CD14-positive monocyte (primary cell): Measurements from ENCODE around the gene COQ10B. TPM values are rescaled to one million over a fixed set of nuclear protein-coding genes. Genes with fewer than 3 reads are reported as not detected.

Experiments used
- DNase-seq, 3 donors: peaks; one replicate each; pipeline ENCODE4 v3.0.0-alpha.2; 2011 to 2022
- H2AFZ ChIP-seq: 2 replicates; pipeline ENCODE4 v1.6.0; 2012; ENCODE audit warnings: mild to moderate bottlenecking, low read depth, low read length, inconsistent platforms; ENCODE audit not compliant: insufficient read depth, poor library complexity, severe bottlenecking
- H3K27ac ChIP-seq, 2 donors: 1 replicate in 1 of 2; 2 replicates in 1 of 2; pipeline ENCODE4 v1.5.1; 2012 to 2013; ENCODE audit warnings: low read length in 2 of 2, control low read depth in 1 of 2, inconsistent platforms in 1 of 2, low read depth in 1 of 2, mild to moderate bottlenecking in 1 of 2
- H3K27me3 ChIP-seq, 2 donors: one replicate each; pipeline versions ENCODE4 v1.6.0 to v1.6.1; 2011 to 2013; ENCODE audit warnings: low read length in 2 of 2; ENCODE audit not compliant: control insufficient read depth in 2 of 2, insufficient read depth in 2 of 2
- H3K36me3 ChIP-seq, 2 donors: replicated peaks in 1 of 2; 1 replicate in 1 of 2; 2 replicates in 1 of 2; pipeline versions ENCODE4 v1.5.1 to v1.6.1; 2012 to 2013; ENCODE audit warnings: low read length in 2 of 2, control low read depth in 1 of 2, inconsistent platforms in 1 of 2, mild to moderate bottlenecking in 1 of 2; ENCODE audit not compliant: insufficient read depth in 2 of 2, control insufficient read depth in 1 of 2
- H3K4me1 ChIP-seq, 2 donors: 1 replicate in 1 of 2; 2 replicates in 1 of 2; pipeline versions ENCODE4 v1.5.1 to v1.6.1; 2012 to 2013; ENCODE audit warnings: low read length in 2 of 2, control low read depth in 1 of 2, inconsistent platforms in 1 of 2, mild to moderate bottlenecking in 1 of 2, moderate library complexity in 1 of 2; ENCODE audit not compliant: insufficient read depth in 2 of 2, control insufficient read depth in 1 of 2
- H3K4me2 ChIP-seq: replicated peaks from 2 replicates; pipeline ENCODE3; 2012; ENCODE audit warnings: low read length, moderate library complexity, mild to moderate bottlenecking; ENCODE audit not compliant: poor library complexity, severe bottlenecking; ENCODE audit errors: extremely low read depth
- H3K4me3 ChIP-seq, 3 experiments: fragments of 200-600 bp in 1 of 3; sonication (generic) in 1 of 3; replicated peaks in 1 of 3; 1 replicate in 2 of 3; 2 replicates in 1 of 3; pipeline ENCODE4 v1.5.1; 2011 to 2013; ENCODE audit warnings: low read length in 3 of 3, mild to moderate bottlenecking in 3 of 3, control low read depth in 2 of 3, low read depth in 2 of 3, inconsistent platforms in 1 of 3, moderate library complexity in 1 of 3
- H3K79me2 ChIP-seq: 2 replicates; pipeline ENCODE4 v1.6.0; 2012; ENCODE audit warnings: mild to moderate bottlenecking, control low read depth, inconsistent platforms, low read length, moderate library complexity; ENCODE audit not compliant: insufficient read depth
- H3K9ac ChIP-seq: 2 replicates; pipeline ENCODE4 v1.6.0; 2017; ENCODE audit warnings: low read length, mild to moderate bottlenecking; ENCODE audit not compliant: insufficient read depth, poor library complexity, severe bottlenecking
- H3K9me3 ChIP-seq, 2 donors: replicated peaks in 1 of 2; 1 replicate in 1 of 2; 2 replicates in 1 of 2; pipeline versions ENCODE4 v1.5.1 to v1.6.1; 2012 to 2013; ENCODE audit warnings: low read length in 2 of 2, control low read depth in 1 of 2; ENCODE audit not compliant: control insufficient read depth in 1 of 2, insufficient read depth in 1 of 2
- H4K20me1 ChIP-seq: 2 replicates; pipeline ENCODE4 v1.6.0; 2012; ENCODE audit warnings: mild to moderate bottlenecking, low read length, control low read depth, moderate library complexity; ENCODE audit not compliant: insufficient read depth
- H3K27ac Mint-ChIP-seq, 7 donors: one replicate each; pipeline ENCODE4 v1.8.0; 2020; ENCODE audit warnings: mild to moderate bottlenecking in 7 of 7, mixed read lengths in 7 of 7, moderate library complexity in 6 of 7, inconsistent platforms in 2 of 7
- H3K27me3 Mint-ChIP-seq, 3 donors: one replicate each; pipeline ENCODE4 v1.8.0; 2021 to 2022; ENCODE audit warnings: low read depth in 3 of 3, mild to moderate bottlenecking in 3 of 3, mixed read lengths in 3 of 3, moderate library complexity in 3 of 3, inconsistent platforms in 1 of 3
- H3K36me3 Mint-ChIP-seq, 2 donors: one replicate each; pipeline ENCODE4 v1.8.0; 2020; ENCODE audit warnings: mixed read lengths in 2 of 2, inconsistent platforms in 1 of 2, mild to moderate bottlenecking in 1 of 2
- H3K4me1 Mint-ChIP-seq: one replicate; pipeline ENCODE4 v1.8.0; 2020; ENCODE audit warnings: mild to moderate bottlenecking, mixed read lengths
- H3K4me3 Mint-ChIP-seq, 2 donors: one replicate each; pipeline ENCODE4 v1.8.0; 2020; ENCODE audit warnings: mild to moderate bottlenecking in 2 of 2, mixed read lengths in 2 of 2, moderate library complexity in 1 of 2
- H3K9me3 Mint-ChIP-seq, 7 donors: one replicate each; pipeline ENCODE4 v1.8.0; 2020 to 2022; ENCODE audit warnings: mixed read lengths in 7 of 7, mild to moderate bottlenecking in 6 of 7, moderate library complexity in 6 of 7, inconsistent platforms in 2 of 7
- CTCF ChIP-seq: fragments of 200-600 bp; IDR thresholded peaks from one replicate; pipeline ENCODE4 v1.8.0; 2022; ENCODE audit warnings: antibody characterized with exemption, mild to moderate bottlenecking
- WGBS: methylation state at CpG from one replicate; pipeline ENCODE4 v1.1.5; 2013; ENCODE audit warnings: missing lambda C conversion rate; ENCODE audit not compliant: insufficient coverage; 5-methylcytosine and 5-hydroxymethylcytosine counted together
- intact Hi-C, 2 donors: fragments of 100-400 bp; cut with micrococcal nuclease; formaldehyde crosslinking; loops; one replicate each; pipeline versions ENCODE4 v1.15.0 to v1.15.1; 2023
- polyA plus RNA-seq, 3 donors: library from polyadenylated mRNA; depleted of rRNA in 1 of 3; unstranded in 2 of 3; stranded (reverse) in 1 of 3; fragments of 300-500 nt in 2 of 3; fragments of >200 nt in 1 of 3; fragmentation: Illumina TruSeq in 2 of 3; gene quantifications; 1 replicate in 2 of 3; 2 replicates in 1 of 3; pipeline ENCODE4 v1.2.3, GENCODE V29; 2012 to 2021

Gene COQ10B
- polyA plus RNA-seq, 3 donors: 6.7 to 46.6 (median 38.3) TPM

GRCh38 chr2:197497326-197497725 is 44.0 kb downstream of the COQ10B start:
- Histone ChIP-seq H3K27ac (no peak overlapping the region), H3K4me3 (no peak overlapping the region), H3K4me1 (peaks cover 22 to 42% of the 10 kb centered on the region in 2 donors), H3K36me3 (peaks cover 44 to 62% of the 10 kb centered on the region in 2 donors), H2AFZ (no peak overlapping the region), H3K9ac (no peak overlapping the region), H3K79me2 (peaks cover 77% of the 10 kb centered on the region), H4K20me1 (peaks cover 20% of the 10 kb centered on the region), H3K27me3 (no peaks in the 10 kb centered on the region), H3K4me2 (no peak overlapping the region), H3K9me3 (no peaks in the 10 kb centered on the region)
- intact Hi-C loops: loop anchor here in 1 of 2 donors (10.0 kb wide), 1 partner anchor 73 kb away; no protein-coding TSS in a partner anchor
- peaks cover 41% of the 10 kb centered on the region for H3K4me1 Mint-ChIP-seq
- no peak overlapping the region for H3K27ac Mint-ChIP-seq
- TF ChIP-seq CTCF: no peak
- H3K9me3 Mint-ChIP-seq: no peaks in the 10 kb centered on the region
- H3K4me3 Mint-ChIP-seq: no peak overlapping the region
- no peaks in the 10 kb centered on the region for H3K27me3 Mint-ChIP-seq
- WGBS: no CpG with 5 or more reads among the region's 2 CpGs
- peaks cover 43 to 47% of the 10 kb centered on the region in 2 donors for H3K36me3 Mint-ChIP-seq
- no peak for DNase-seq

GRCh38 chr2:197498235-197498936 is 45.0 kb downstream of the COQ10B start:
- H3K4me2 ChIP-seq: peak overlapping the region; percentile 96
- peaks cover 22 to 42% of the 10 kb centered on the region in 2 donors for H3K4me1 ChIP-seq
- H3K27me3 Mint-ChIP-seq: no peaks in the 10 kb centered on the region
- H3K36me3 Mint-ChIP-seq: peaks cover 38 to 39% of the 10 kb centered on the region in 2 donors
- 11% methylated on average over 10 of the region's 14 CpGs for WGBS
- H3K4me1 Mint-ChIP-seq: peaks cover 42% of the 10 kb centered on the region
- H3K27ac Mint-ChIP-seq: peak overlapping the region; percentile 91 to 98 (median 94)
- peak overlapping the region; percentile 91 to 97 for H3K27ac ChIP-seq
- H3K27me3 ChIP-seq: no peaks in the 10 kb centered on the region
- H3K9me3 ChIP-seq: no peaks in the 10 kb centered on the region
- H3K4me3 Mint-ChIP-seq: peak overlapping the region; percentile 94 to 96
- H3K9me3 Mint-ChIP-seq: no peaks in the 10 kb centered on the region
- intact Hi-C loops: loop anchor here in 1 of 2 donors (10.0 kb wide), 1 partner anchor 74 kb away; no protein-coding TSS in a partner anchor
- no peak for DNase-seq
- peaks cover 37 to 53% of the 10 kb centered on the region in 2 donors for H3K36me3 ChIP-seq
- H3K9ac ChIP-seq: peak overlapping the region; percentile 79
- peak overlapping the region; percentile 87 for H2AFZ ChIP-seq
- H3K79me2 ChIP-seq: peaks cover 83% of the 10 kb centered on the region
- H4K20me1 ChIP-seq: peaks cover 20% of the 10 kb centered on the region
- peak overlapping the region; percentile 84 to 95 (median 91) for H3K4me3 ChIP-seq
- no peak for TF ChIP-seq CTCF
